Measurements from ENCODE around the gene ZW10.
"Not testable (repeated sequence)": the region's sequence is repeated elsewhere in the genome, so short reads cannot be mapped to it uniquely, and the experiment has no call there.

The ZW10 gene, protein sequence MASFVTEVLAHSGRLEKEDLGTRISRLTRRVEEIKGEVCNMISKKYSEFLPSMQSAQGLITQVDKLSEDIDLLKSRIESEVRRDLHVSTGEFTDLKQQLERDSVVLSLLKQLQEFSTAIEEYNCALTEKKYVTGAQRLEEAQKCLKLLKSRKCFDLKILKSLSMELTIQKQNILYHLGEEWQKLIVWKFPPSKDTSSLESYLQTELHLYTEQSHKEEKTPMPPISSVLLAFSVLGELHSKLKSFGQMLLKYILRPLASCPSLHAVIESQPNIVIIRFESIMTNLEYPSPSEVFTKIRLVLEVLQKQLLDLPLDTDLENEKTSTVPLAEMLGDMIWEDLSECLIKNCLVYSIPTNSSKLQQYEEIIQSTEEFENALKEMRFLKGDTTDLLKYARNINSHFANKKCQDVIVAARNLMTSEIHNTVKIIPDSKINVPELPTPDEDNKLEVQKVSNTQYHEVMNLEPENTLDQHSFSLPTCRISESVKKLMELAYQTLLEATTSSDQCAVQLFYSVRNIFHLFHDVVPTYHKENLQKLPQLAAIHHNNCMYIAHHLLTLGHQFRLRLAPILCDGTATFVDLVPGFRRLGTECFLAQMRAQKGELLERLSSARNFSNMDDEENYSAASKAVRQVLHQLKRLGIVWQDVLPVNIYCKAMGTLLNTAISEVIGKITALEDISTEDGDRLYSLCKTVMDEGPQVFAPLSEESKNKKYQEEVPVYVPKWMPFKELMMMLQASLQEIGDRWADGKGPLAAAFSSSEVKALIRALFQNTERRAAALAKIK

GRCh38 chr11:113773416-113774173 is at the start of gene ZW10:
Gene ZW10 (minus strand): TSS chr11:113773692. CDS start chr11:113773666, 26 bp downstream.
- peak; percentile 85 for DNase-seq

- DNase-seq, result no peak
Measured at GRCh38 chr11:113818426-113818825, 44.9 kb upstream of the ZW10 start.

DNA sequence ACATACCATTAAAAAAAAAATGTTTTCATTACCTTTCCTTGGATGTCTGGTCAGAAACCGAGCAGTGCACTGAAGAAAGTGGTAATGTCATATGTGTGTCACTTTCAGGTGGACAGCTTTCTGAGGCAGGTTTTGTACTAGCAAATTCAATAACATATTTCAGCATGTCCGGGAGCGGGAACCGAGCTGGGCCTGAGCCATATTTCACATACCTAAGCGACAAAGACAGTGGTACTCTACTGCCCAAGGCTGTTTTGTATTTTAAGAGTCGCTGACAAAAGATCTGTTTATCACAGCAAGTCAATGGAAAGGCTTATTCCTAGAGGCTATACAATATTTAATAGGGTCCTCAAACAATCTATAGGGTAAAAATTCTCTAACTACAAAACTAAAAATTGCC is 44.1 kb upstream of the ZW10 start:
- no peak for DNase-seq

DNA sequence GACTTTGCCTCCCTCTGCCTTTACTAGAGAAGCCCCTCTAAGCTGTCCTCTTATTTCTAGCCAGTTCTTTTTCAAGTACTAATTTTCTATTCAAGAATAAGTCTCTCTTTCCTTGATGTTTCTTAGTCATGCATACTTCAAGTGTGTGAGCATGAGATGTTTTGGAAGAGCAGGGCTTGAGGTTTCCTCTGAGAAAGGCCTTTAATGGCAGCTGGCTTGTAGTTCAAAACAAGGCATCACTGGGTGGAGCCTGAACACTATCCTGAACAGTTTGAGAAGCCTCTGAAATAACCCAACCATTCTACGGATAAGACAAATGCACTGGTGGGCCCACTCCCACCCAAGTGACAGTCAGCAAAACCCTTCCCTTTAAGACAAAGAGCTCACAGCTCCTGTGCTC is 43.7 kb upstream of the ZW10 start:
- no peak for DNase-seq

DNA sequence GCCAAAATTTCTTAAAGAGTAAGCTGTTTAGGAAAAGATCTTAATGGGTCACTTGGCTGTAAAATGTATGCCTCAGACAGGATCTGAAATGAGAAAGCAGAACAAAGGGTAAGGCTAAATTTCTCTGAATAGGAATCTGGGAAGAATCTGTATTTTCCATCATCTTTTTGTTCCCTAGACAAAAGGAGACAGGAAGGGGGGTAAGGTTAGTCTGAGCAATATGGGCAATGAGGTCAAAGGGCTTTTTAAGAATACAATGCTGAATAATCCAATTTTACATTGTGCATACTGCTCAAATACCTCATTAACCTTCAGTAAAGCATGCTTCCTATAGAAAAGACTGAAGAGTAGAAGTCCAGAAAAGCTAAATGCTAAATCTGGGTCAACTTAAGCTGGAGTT is 40.7 kb upstream of the ZW10 start:
- DNase-seq, result no peak

DNA sequence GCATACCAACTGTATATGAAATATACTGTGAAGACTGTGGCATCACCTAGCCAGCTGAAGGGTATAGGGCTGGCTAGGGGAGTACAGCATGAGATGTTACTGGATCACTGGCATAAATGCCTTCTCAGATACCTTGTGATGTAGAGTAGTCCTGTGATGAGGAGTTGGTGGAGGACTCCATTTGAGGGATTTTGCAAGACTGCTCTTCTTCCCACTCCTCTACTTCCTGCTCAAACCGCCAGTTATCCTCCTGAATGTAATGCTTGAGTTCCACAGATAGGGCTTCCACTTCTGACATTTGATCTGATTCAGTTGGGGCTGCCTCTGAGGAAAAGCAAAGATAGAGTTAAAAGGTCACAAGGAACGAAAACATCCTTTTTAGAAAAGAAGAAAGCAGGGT is 35.4 kb upstream of the ZW10 start:
- no peak for DNase-seq

DNA sequence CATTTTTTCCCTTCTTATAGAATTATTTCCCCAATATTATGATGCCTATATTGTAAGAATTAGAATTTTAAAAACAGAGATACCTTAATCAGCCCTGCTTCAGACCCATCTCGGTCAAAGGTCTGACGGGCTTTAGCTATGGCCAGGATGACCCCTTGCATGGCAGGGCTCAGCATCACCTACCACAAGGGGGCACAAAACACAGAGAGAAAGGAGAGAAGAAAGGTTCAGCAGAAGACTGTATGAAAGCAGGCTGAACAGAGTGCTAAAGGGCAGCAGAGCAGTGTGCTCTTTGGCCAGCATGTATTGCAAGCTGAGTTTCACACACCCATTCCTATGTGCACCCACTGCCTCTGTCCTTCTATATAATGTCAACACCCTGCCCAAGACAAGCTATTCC is 32.9 kb upstream of the ZW10 start:
- DNase-seq, result no peak

DNA sequence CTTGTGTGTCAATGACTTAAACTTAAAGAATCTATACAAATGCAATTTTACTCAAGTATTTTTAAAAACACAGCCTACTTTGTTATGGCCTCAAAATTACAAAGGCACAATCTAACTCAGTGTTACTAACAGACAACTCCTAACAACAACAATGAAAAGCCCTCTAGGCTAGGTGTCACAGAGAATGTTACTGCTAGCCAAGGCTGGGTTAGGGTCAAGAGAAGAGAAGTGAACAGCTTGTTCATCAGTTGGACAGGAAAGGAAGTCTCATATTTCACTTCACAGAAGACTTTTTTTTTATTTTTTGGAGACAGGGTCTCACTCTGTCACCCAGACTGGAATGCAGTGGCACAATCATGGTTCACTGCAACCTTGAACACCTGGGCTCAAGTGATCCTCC is 32.1 kb upstream of the ZW10 start:
- no peak for DNase-seq

DNA sequence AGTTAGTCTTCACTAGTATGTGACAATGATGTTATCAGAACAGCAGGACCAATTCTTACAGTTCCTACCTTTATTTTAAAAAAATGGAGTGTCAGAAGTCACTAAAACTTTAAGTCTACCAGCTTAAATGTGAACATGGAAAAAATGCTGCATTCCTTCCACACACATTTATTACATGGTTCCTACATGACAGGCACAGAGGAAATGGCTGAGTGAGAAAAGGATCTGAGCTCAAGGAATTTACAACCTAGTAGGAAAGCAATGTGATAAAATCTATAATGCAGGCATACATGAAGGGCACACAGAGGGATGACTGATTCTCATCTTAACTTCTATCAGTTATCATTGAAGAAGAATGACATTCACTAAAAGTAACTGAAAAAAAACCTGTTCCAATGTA is 29.1 kb upstream of the ZW10 start:
- DNase-seq, result no peak

DNA sequence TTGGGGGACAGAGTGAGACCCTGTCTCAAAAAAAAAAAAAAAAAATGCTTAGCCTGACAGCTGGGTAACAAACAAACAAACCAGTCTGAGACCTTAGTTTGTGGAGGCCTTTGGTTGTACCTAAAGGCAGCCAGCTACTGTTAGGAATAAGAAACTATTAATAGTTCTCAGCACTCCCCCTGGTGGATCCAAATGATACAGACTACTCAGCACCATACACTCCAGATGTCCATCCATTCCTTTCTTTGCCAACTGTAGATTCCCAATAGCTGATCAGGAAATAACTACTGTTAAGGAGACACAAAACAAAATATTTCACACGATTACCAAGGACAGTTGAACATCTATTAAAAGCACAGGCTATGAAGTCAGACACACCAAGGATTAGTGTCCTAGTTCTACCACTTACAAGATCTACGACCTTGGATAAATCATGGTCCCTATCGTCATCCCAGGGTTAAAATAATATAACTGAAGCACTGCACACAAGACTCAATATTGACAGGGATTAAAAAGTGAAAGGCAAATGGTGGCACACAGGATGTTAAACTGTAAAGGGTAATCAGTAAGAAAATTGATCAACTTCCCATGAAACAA is 23.3 kb upstream of the ZW10 start:
- DNase-seq, result no peak

GRCh38 chr11:113789675-113790320 is 16.3 kb upstream of the ZW10 start:
- no peak for DNase-seq

GRCh38 chr11:113789016-113789415 is 15.5 kb upstream of the ZW10 start:
- not testable (repeated sequence) for DNase-seq

DNA sequence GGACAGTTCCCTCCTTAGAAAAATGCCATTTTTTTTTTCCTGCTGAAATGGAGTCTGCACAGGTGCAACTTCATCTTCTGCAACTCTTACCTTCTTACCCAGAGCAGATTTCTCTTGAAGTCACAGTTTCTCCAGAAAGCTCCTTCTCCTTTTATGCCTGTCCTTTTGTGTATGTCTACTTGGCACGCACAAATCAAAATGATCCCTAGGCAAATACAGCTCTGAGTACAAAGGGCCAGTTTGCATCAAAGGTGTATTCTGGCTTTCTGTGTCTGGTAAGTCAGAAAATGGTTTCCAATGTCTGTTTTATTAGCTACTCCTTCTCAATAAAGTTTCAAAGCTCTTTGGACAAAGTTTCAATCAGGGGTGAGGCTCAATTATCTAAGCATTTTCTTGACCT is 8.6 kb upstream of the ZW10 start:
- no peak for DNase-seq

GRCh38 chr11:113781682-113782081 is 8.2 kb upstream of the ZW10 start:
- DNase-seq, result no peak

DNA sequence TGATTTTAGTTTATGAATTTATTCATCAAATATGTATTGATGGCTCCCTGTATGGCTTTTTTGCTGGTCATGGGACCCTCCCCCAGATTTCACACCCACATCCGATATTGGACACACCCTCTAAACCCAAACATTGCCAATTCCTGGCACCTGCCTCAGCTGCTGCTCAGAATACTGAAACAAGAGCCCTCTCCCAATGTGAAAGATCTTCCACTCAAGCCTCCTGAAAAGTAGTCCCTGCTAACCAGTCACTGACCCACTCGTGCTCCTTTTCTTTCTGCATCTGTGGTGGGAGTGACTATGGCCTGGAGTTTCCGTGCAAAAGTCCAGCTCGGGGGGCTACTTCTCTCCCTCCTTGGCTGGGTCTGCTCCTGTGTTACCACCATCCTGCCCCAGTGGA is 6.0 kb upstream of the ZW10 start, which contains the start of gene CLDN25:
Gene CLDN25 (plus strand): TSS at position 301 of the 400 bp plus-strand sequence. CDS start 0 bp downstream, at position 301.
- DNase-seq, result no peak

- DNase-seq, result no peak
Measured at GRCh38 chr11:113778111-113778910, 4.8 kb upstream of the ZW10 start.

- no peak for DNase-seq
Measured at GRCh38 chr11:113774174-113774503, 647 bp upstream of the ZW10 start.

DNA sequence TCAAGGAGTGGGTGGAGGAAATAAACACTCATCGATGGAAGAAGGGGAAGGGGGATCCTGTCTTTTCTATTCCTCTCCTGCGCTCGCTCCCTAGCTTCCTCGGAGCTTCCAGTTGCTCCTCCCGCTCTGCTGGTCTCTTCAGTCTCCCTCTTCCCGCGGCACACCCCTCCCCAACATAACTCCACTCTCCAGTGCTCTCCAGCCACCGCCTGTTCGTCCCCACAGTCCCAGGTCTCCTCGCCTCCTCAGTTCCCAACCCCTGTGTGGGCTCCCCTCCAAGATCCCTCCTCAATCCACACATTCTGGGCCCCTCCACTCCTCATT is 438 bp downstream of the ZW10 start:
- no peak for DNase-seq

DNA sequence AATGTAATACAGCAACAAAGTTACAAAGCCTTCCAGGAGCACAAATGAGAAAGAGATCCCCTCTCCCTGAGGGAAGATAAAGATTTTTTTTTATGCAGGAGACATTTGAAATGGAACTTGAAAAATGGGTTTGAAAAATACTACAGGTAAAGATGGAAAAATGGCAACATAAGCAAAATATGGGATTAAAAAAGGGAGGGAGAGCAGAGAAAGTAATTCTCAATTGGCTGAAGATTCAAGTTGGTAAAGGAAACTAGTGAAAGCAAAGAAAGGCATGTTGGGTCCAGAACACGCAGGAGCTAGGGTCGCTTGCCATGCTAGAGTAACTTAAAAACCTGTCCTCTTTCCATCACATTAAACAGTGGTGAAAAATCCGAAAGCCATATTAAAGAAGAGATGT is 1.5 kb downstream of the ZW10 start:
- DNase-seq, result no peak

GRCh38 chr11:113764527-113765219 is 8.8 kb downstream of the ZW10 start:
- no peak for DNase-seq

DNA sequence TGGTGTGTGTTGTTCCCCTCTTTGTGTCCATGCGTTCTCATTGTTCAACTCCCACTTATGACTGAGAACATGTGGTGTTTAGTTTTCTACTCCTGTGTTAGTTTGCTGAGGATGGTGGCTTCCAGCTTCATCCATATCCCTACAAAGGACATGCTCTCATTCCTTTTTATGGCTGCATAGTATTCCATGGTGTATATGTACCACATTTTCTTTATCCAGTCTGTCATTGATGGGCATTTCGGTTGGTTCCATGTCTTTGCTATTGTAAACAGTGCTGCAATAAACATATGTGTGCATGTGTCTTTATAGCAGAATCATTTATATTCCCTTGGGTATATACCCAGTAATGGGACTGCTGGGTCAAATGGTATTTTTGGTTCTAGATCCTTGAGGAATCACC is 10.5 kb downstream of the ZW10 start:
- DNase-seq, result not testable (repeated sequence)

Data from activated CD4-positive, alpha-beta T cell treated with anti-CD3 and anti-CD28 coated beads for 1 hour (primary cell).